GM12873 (cell line): ENCODE data around the gene SFT2D3.

Experiments used
- TF ChIP-seq, protein P1 (sequence below): IDR thresholded peaks from 2 replicates; pipeline ENCODE4 v1.5.1; 2012; ENCODE audit warnings: low read depth, mild to moderate bottlenecking, moderate library complexity, low read length, control low read depth; ENCODE audit not compliant: insufficient read depth; ENCODE audit errors: missing control alignments

Gene SFT2D3

GRCh38 chr2:127655209-127656073 lies 45.9 kb upstream of the SFT2D3 start:
- TF ChIP-seq, protein P1, sequence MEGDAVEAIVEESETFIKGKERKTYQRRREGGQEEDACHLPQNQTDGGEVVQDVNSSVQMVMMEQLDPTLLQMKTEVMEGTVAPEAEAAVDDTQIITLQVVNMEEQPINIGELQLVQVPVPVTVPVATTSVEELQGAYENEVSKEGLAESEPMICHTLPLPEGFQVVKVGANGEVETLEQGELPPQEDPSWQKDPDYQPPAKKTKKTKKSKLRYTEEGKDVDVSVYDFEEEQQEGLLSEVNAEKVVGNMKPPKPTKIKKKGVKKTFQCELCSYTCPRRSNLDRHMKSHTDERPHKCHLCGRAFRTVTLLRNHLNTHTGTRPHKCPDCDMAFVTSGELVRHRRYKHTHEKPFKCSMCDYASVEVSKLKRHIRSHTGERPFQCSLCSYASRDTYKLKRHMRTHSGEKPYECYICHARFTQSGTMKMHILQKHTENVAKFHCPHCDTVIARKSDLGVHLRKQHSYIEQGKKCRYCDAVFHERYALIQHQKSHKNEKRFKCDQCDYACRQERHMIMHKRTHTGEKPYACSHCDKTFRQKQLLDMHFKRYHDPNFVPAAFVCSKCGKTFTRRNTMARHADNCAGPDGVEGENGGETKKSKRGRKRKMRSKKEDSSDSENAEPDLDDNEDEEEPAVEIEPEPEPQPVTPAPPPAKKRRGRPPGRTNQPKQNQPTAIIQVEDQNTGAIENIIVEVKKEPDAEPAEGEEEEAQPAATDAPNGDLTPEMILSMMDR: no peak

DNA sequence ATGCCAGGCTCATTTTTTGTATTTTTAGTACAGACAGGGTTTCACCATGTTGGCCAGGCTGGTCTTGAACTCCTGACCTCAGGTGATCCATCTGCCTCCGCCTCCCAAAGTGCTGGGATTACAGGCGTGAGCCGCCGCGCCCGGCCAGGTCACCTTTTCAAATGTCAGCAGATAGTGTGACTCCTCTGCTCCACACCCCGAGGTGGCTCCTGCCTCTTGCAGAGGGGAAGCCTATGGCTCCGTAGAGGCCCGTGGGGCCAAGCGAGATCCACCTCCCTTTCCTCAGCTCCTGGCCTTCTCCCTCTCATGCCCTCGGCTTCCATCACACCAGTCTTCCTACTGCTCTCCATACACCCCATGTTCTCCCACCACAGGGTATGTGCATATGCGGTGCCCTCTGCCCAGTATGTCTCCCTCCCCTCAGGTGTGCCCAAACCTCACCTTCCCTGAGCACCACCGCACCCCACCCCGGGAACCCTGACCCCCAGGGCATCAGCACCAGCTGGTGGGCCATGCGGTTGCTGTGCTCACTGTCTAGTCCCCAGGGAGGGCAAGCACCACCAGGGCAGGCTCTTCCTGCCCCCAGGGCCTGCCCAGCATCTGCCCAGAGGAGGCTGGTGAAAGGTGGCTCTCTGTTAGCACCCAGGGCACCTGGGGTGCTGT lies 44.6 kb upstream of the SFT2D3 start:
- TF ChIP-seq, protein P1: no peak

- TF ChIP-seq, protein P1: no peak
These were observed 44.1 kb upstream of the SFT2D3 start for GRCh38 chr2:127657232-127657595.

- TF ChIP-seq, protein P1: no peak
These were observed 43.2 kb upstream of the SFT2D3 start for GRCh38 chr2:127658146-127658545.

DNA sequence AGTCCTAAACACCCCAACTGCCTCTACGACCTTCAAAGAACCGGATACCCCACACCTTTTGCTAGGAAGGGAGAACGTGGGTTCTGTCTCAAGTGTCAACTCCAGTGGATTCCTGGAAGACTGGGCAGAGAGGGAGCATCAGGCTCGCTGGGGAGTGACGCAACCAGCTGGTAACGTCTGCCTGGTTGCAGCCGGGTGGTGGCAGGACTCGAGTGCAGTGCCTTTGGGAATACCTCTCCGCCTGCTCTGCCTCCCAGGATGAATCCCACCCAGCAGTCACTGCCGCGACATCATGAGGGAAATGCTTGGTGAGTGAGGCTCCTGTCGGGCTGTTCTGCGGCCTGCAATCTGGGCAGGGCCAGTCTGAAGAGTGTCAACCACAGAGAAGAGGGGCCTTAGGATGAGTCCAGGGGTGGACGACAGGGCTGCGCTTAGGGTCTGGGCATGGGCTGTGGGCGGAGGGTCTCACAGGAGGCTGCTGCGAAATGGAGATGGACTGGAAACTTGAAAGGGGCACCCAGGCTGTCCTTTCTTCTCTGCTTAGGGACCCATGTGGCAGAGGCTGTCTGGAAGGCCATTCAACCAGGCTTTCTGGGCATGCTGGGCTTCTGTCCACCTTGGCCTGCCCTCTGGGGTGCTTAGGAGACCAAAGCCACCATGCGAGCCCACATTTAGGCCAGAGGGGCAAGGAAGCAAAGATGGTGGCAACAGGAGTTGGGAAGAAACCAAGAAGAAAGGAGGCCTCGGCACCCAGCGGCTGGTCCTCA lies 42.5 kb upstream of the SFT2D3 start:
- TF ChIP-seq, protein P1: no peak

DNA sequence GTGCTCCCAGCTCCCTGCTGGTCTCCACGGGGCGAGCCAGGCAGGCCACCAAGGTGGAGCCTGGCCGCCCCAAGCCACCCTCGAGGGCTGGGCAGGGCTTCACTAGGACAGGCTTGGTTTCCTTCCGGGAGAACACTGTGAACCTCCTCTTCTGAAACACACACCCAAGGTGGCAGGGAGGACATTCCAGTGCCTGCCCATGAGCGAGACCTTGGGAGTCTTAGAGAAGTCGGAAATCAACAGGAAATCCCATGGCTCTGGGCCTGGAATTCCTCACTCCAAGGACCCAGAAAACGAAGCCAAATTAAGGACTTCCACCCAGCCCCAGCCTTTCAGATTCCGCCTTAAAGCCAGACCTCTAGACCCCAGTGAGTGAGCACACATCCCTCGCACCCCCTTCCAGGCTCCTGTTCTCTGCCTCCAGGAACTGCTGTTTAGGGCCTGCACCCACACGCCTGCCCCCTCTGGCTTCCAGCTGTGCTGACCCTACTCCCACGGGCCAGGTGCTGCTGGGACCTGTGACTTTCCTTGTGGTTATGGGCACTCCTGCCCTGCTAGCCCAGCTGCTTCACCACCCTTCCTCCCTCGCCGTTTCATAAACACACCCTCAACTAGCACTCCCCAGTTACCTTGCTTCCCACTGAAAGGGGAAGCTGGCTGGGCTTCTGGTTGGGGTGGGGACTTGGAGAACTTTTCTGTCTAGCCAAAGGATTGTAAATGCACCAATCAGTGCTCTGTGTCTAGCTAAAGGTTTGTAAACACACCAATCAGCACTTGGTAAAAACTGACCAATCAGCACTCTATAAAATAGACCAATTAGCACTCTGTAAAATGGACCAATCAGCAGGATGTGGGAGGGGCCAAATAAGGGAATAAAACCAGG lies 41.6 kb upstream of the SFT2D3 start:
- TF ChIP-seq, protein P1: no peak
